ENCODE measurements around the gene HMGN2. TPM values are rescaled to one million over a fixed set of nuclear protein-coding genes. Genes with fewer than 3 reads are reported as not detected.
A peak's percentile ranks its signal among the peaks of the same experiment; 100 is the strongest.

Gene HMGN2
- total and polyA plus RNA-seq, 2 experiments from 2014 or later: 330 to 1,122 TPM

GRCh38 chr1:26521669-26522030, 49.4 kb downstream of the HMGN2 start:
- TF ChIP-seq, protein P1, sequence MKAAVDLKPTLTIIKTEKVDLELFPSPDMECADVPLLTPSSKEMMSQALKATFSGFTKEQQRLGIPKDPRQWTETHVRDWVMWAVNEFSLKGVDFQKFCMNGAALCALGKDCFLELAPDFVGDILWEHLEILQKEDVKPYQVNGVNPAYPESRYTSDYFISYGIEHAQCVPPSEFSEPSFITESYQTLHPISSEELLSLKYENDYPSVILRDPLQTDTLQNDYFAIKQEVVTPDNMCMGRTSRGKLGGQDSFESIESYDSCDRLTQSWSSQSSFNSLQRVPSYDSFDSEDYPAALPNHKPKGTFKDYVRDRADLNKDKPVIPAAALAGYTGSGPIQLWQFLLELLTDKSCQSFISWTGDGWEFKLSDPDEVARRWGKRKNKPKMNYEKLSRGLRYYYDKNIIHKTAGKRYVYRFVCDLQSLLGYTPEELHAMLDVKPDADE (IDR thresholded peaks at IDR 0.05): no peak
- TF ChIP-seq ZNF331 (CRISPR knock-in tag; IDR thresholded peaks at IDR 0.05; ENCODE audit: low read depth) (no peak), EZH2phosphoT487 (IDR thresholded peaks at IDR 0.05; ENCODE audit: unreplicated experiment) (no peak), CTCF (conservative IDR thresholded peaks at IDR 0.05; ENCODE audit: low read depth in 2 of 2) (no peak), STAT1 (IDR thresholded peaks at IDR 0.05; ENCODE audit: unreplicated experiment) (no peak), JUNB (IDR thresholded peaks at IDR 0.05; ENCODE audit: unreplicated experiment) (no peak), POLR2AphosphoS5 (IDR thresholded peaks at IDR 0.05; ENCODE audit: low read depth) (no peak), ZNF462 (CRISPR knock-in tag; IDR thresholded peaks at IDR 0.05) (no peak), REST (IDR thresholded peaks at IDR 0.05; ENCODE audit: unreplicated experiment) (no peak), ZNF114 (CRISPR knock-in tag; IDR thresholded peaks at IDR 0.05) (no peak), CREB1 (CRISPR knock-in tag; IDR thresholded peaks at IDR 0.05; ENCODE audit: low read depth) (no peak), EZH2 (IDR thresholded peaks at IDR 0.05; ENCODE audit: low read depth, unreplicated experiment) (no peak), NANOG (IDR thresholded peaks at IDR 0.05; ENCODE audit: borderline replicate concordance) (no peak)
- Histone ChIP-seq H3K36me3 (ENCODE audit: insufficient read depth) (no peaks in the 10 kb centered on the region), H3K79me2 (replicated peaks; ENCODE audit: insufficient read depth) (no peaks in the 10 kb centered on the region), H3K4me3 (no peak overlapping the region), H3K27ac (ENCODE audit: low read depth) (no peak overlapping the region), H3F3A (replicated peaks; ENCODE audit: low read depth) (no peaks in the 10 kb centered on the region), H4K20me1 (replicated peaks; ENCODE audit: insufficient read depth) (no peaks in the 10 kb centered on the region), H2AFZ (0 out of 2 replicates have a peak overlapping the region, but pooled peaks have one; percentile 32), H3K9me2 (ENCODE audit: insufficient read depth) (no peaks in the 10 kb centered on the region), H3K4me2 (no peak overlapping the region), H3K27me3 (ENCODE audit: insufficient read depth) (no peaks in the 10 kb centered on the region), H3K4me1 (ENCODE audit: insufficient read depth) (peaks cover 8% of the 10 kb centered on the region)
- H3K27me3 Mint-ChIP-seq (ENCODE audit: insufficient read depth, low read depth, poor library complexity): peaks cover 11% of the 10 kb centered on the region
- ATAC-seq (no peak), DNase-seq (ENCODE audit: low spot score) (no peak)
- no peaks in the 10 kb centered on the region; the same call in 2 of the 3 replicates for H3K9me3 Mint-ChIP-seq
- no peak overlapping the region for H3K27ac Mint-ChIP-seq
- no peak overlapping the region for H3K4me3 Mint-ChIP-seq
- no peaks in the 10 kb centered on the region for H3K36me3 Mint-ChIP-seq (ENCODE audit: low read depth)
- peaks cover 9% of the 10 kb centered on the region for H3K4me1 Mint-ChIP-seq
